HepG2 (cell line): ENCODE data around the gene SNRNP48. TPM values are rescaled to one million over a fixed set of nuclear protein-coding genes. Genes with fewer than 3 reads are reported as not detected.
A peak's percentile ranks its signal among the peaks of the same experiment; 100 is the strongest.

Experiments
- CC2D1A ChIP-seq: sonication (generic); formaldehyde crosslinking; IDR thresholded peaks from 2 replicates; pipeline ENCODE4 v1.8.1; 2023; ENCODE audit warnings: mild to moderate bottlenecking, missing genetic modification reagents
- FOXK1 ChIP-seq: sonication (generic); formaldehyde crosslinking; IDR thresholded peaks from 2 replicates; pipeline ENCODE4 v1.4.0; 2020; ENCODE audit warnings: low read depth, missing genetic modification reagents, borderline replicate concordance
- MAF1 ChIP-seq: sonication (generic); formaldehyde crosslinking; IDR thresholded peaks from 2 replicates; pipeline ENCODE4 v1.5.0; 2020; ENCODE audit warnings: missing genetic modification reagents, borderline replicate concordance
- MYC ChIP-seq: sonication (generic); formaldehyde crosslinking; IDR thresholded peaks from 2 replicates; pipeline ENCODE4 v1.9.0; 2021; ENCODE audit warnings: missing genetic modification reagents, borderline replicate concordance
- NFKBIZ ChIP-seq: IDR thresholded peaks from 2 replicates; pipeline ENCODE4 v1.6.1; 2018; ENCODE audit warnings: missing genetic modification reagents, missing compliant biosample characterization
- SMARCE1 ChIP-seq: fragments of 450-650 bp; IDR thresholded peaks from 2 replicates; pipeline ENCODE4 v1.6.1; 2017; ENCODE audit warnings: borderline replicate concordance
- STAT5B ChIP-seq: sonication (generic); formaldehyde crosslinking; IDR thresholded peaks from 2 replicates; pipeline ENCODE4 v1.4.0; 2020; ENCODE audit warnings: missing genetic modification reagents
- ZNF296 ChIP-seq: sonication (generic); formaldehyde crosslinking; conservative IDR thresholded peaks from 2 replicates; pipeline ENCODE4 v1.5.0; 2020; ENCODE audit warnings: mild to moderate bottlenecking, missing genetic modification reagents
- ZNF768 ChIP-seq: sonication (generic); formaldehyde crosslinking; IDR thresholded peaks from 2 replicates; pipeline ENCODE4 v1.4.0; 2020; ENCODE audit warnings: missing genetic modification reagents
- polyA plus RNA-seq, 8 experiments: library from polyadenylated mRNA; depleted of rRNA in 3 of 8; stranded (reverse) in 7 of 8; unstranded in 1 of 8; fragments of >200 nt; fragmentation: Illumina TruSeq in 4 of 8; extraction: Trizol in 4 of 8; gene quantifications; 2 replicates each; pipeline versions ENCODE4 v1.2.1 to v1.2.3, GENCODE V29; 2011 to 2016; ENCODE audit warnings: low read depth in 4 of 8, missing spikeins in 1 of 8, mixed read lengths in 1 of 8; ENCODE audit not compliant: insufficient read depth in 1 of 8
- total RNA-seq, 5 experiments: library from RNA; depleted of rRNA; stranded (reverse); fragments of >200 nt; fragmentation: Illumina TruSeq; extraction: Trizol; gene quantifications; 2 replicates each; pipeline ENCODE4 v1.2.3, GENCODE V29; 2016; ENCODE audit warnings: low read depth in 1 of 5
- TF ChIP-seq, protein P1 (sequence below): sonication (generic); formaldehyde crosslinking; IDR thresholded peaks from one replicate; pipeline ENCODE4 v1.5.1; 2020; ENCODE audit warnings: mild to moderate bottlenecking, missing genetic modification reagents; ENCODE audit errors: not compliant biosample characterization
- TF ChIP-seq, protein P2 (sequence below): conservative IDR thresholded peaks from 2 replicates; pipeline ENCODE4 v1.6.1; 2018; ENCODE audit warnings: missing genetic modification reagents
- TF ChIP-seq, protein P3 (sequence below): sonication (generic); formaldehyde crosslinking; conservative IDR thresholded peaks from 2 replicates; pipeline ENCODE4 v1.4.0; 2020; ENCODE audit warnings: mild to moderate bottlenecking, missing genetic modification reagents, moderate library complexity
- TF ChIP-seq, protein P4 (sequence below): sonication (generic); formaldehyde crosslinking; IDR thresholded peaks from 2 replicates; pipeline ENCODE4 v1.4.0; 2020; ENCODE audit warnings: low read depth, mild to moderate bottlenecking, missing genetic modification reagents

Gene SNRNP48
- total and polyA plus RNA-seq, 2 of the 13 experiments (the other 11 are each of a cell fraction or from before 2014, with no cell fraction given), result 17.5 to 47.5 TPM

DNA sequence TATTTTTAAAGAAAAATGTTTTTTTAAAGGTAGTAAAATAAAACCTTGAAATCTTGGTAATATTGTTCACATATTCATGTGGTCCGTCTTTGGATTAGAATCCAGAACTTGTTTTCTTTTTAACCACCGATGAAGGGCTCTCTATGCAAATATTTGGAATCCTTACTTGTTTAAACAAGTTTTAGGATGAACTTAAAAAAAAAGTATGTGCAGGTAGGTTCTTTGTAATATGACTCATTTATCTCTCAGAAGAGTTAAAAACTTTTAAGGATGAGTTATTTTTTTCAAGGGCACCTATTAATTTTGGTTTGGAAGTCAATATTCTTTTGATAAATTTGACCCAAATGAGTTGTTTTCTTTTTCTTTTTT, 39.6 kb upstream of the SNRNP48 start (continued):
- TF ChIP-seq, protein P1, sequence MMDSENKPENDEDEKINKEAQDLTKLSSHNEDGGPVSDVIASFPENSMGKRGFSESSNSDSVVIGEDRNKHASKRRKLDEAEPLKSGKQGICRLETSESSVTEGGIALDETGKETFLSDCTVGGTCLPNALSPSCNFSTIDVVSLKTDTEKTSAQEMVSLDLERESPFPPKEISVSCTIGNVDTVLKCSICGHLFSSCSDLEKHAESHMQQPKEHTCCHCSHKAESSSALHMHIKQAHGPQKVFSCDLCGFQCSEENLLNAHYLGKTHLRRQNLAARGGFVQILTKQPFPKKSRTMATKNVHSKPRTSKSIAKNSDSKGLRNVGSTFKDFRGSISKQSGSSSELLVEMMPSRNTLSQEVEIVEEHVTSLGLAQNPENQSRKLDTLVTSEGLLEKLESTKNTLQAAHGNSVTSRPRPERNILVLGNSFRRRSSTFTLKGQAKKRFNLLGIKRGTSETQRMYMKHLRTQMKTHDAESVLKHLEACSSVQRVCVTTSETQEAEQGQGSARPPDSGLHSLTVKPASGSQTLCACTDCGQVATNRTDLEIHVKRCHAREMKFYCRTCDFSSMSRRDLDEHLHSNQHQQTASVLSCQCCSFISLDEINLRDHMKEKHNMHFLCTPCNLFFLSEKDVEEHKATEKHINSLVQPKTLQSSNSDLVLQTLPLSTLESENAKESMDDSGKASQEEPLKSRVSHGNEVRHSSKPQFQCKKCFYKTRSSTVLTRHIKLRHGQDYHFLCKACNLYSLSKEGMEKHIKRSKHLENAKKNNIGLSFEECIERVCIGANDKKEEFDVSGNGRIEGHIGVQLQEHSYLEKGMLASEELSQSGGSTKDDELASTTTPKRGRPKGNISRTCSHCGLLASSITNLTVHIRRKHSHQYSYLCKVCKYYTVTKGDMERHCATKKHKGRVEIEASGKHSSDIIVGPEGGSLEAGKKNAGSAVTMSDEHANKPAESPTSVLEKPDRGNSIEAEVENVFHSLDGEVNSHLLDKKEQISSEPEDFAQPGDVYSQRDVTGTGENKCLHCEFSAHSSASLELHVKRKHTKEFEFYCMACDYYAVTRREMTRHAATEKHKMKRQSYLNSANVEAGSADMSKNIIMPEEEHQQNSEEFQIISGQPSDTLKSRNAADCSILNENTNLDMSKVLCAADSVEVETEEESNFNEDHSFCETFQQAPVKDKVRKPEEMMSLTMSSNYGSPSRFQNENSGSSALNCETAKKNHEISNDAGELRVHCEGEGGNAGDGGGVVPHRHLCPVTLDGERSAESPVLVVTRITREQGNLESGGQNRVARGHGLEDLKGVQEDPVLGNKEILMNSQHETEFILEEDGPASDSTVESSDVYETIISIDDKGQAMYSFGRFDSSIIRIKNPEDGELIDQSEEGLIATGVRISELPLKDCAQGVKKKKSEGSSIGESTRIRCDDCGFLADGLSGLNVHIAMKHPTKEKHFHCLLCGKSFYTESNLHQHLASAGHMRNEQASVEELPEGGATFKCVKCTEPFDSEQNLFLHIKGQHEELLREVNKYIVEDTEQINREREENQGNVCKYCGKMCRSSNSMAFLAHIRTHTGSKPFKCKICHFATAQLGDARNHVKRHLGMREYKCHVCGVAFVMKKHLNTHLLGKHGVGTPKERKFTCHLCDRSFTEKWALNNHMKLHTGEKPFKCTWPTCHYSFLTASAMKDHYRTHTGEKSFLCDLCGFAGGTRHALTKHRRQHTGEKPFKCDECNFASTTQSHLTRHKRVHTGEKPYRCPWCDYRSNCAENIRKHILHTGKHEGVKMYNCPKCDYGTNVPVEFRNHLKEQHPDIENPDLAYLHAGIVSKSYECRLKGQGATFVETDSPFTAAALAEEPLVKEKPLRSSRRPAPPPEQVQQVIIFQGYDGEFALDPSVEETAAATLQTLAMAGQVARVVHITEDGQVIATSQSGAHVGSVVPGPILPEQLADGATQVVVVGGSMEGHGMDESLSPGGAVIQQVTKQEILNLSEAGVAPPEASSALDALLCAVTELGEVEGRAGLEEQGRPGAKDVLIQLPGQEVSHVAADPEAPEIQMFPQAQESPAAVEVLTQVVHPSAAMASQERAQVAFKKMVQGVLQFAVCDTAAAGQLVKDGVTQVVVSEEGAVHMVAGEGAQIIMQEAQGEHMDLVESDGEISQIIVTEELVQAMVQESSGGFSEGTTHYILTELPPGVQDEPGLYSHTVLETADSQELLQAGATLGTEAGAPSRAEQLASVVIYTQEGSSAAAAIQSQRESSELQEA (CRISPR knock-in tag), result no peak
- TF ChIP-seq SMARCE1 (no peak), FOXK1 (CRISPR knock-in tag) (no peak), NFKBIZ (no peak), MAF1 (CRISPR knock-in tag) (no peak), MYC (CRISPR knock-in tag) (no peak), STAT5B (CRISPR knock-in tag) (no peak), CC2D1A (CRISPR knock-in tag) (no peak), ZNF768 (CRISPR knock-in tag) (no peak), ZNF296 (CRISPR knock-in tag) (no peak)
- TF ChIP-seq, protein P2, sequence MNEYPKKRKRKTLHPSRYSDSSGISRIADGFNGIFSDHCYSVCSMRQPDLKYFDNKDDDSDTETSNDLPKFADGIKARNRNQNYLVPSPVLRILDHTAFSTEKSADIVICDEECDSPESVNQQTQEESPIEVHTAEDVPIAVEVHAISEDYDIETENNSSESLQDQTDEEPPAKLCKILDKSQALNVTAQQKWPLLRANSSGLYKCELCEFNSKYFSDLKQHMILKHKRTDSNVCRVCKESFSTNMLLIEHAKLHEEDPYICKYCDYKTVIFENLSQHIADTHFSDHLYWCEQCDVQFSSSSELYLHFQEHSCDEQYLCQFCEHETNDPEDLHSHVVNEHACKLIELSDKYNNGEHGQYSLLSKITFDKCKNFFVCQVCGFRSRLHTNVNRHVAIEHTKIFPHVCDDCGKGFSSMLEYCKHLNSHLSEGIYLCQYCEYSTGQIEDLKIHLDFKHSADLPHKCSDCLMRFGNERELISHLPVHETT (CRISPR knock-in tag), result no peak
- TF ChIP-seq, protein P3, sequence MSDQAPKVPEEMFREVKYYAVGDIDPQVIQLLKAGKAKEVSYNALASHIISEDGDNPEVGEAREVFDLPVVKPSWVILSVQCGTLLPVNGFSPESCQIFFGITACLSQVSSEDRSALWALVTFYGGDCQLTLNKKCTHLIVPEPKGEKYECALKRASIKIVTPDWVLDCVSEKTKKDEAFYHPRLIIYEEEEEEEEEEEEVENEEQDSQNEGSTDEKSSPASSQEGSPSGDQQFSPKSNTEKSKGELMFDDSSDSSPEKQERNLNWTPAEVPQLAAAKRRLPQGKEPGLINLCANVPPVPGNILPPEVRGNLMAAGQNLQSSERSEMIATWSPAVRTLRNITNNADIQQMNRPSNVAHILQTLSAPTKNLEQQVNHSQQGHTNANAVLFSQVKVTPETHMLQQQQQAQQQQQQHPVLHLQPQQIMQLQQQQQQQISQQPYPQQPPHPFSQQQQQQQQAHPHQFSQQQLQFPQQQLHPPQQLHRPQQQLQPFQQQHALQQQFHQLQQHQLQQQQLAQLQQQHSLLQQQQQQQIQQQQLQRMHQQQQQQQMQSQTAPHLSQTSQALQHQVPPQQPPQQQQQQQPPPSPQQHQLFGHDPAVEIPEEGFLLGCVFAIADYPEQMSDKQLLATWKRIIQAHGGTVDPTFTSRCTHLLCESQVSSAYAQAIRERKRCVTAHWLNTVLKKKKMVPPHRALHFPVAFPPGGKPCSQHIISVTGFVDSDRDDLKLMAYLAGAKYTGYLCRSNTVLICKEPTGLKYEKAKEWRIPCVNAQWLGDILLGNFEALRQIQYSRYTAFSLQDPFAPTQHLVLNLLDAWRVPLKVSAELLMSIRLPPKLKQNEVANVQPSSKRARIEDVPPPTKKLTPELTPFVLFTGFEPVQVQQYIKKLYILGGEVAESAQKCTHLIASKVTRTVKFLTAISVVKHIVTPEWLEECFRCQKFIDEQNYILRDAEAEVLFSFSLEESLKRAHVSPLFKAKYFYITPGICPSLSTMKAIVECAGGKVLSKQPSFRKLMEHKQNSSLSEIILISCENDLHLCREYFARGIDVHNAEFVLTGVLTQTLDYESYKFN (CRISPR knock-in tag), result peak; percentile 85
- TF ChIP-seq, protein P4, sequence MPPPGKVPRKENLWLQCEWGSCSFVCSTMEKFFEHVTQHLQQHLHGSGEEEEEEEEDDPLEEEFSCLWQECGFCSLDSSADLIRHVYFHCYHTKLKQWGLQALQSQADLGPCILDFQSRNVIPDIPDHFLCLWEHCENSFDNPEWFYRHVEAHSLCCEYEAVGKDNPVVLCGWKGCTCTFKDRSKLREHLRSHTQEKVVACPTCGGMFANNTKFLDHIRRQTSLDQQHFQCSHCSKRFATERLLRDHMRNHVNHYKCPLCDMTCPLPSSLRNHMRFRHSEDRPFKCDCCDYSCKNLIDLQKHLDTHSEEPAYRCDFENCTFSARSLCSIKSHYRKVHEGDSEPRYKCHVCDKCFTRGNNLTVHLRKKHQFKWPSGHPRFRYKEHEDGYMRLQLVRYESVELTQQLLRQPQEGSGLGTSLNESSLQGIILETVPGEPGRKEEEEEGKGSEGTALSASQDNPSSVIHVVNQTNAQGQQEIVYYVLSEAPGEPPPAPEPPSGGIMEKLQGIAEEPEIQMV (CRISPR knock-in tag), result no peak
